ENCODE measurements around the gene PRH2.

PRH2 gene

GRCh38 chr12:10928746-10929286 lies at the start of gene PRH2:
TSS of gene PRH2 (plus strand) at chr12:10929236. CDS start at chr12:10929274, 38 bp downstream.
- no peak for DNase-seq
- intact Hi-C loops (cut with DNase I) = no loop called here

GRCh38 chr12:10884086-10884725 lies 44.8 kb upstream of the PRH2 start, which contains the start of gene PRH1:
TSS of gene PRH1 (minus strand) at chr12:10884255. CDS start at chr12:10884217, 38 bp downstream.
- intact Hi-C loops (cut with DNase I) = no loop called here
- no peak for DNase-seq

GRCh38 chr12:10889226-10889625 lies 39.8 kb upstream of the PRH2 start:
- no peak for DNase-seq
- intact Hi-C loops (cut with DNase I) = no loop called here

GRCh38 chr12:10891937-10892336 lies 37.1 kb upstream of the PRH2 start:
- intact Hi-C loops (cut with DNase I) = no loop called here
- DNase-seq = no peak

DNA sequence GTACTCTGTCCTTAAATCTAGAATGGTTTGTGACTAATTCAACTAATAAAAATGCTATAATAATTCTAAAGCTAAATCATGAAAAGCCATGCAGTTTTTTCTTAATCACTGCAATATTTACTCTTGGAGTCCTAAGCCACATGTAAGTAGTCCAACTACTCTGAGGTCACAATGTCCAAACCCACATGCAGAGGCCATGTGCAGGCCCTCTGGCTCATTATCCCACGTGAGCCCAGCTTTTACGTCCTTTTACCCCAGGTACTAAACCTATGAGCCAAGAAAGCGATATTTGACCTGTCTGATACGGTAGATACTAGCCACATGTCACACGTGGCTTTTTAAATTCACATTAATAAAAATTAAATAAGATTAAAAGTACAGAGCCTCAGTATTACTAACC lies 32.2 kb upstream of the PRH2 start:
- intact Hi-C loops (cut with DNase I) = no loop called here
- no peak for DNase-seq

GRCh38 chr12:10900530-10900929 lies 28.5 kb upstream of the PRH2 start:
- no peak for DNase-seq
- intact Hi-C loops (cut with DNase I) = no loop called here

DNA sequence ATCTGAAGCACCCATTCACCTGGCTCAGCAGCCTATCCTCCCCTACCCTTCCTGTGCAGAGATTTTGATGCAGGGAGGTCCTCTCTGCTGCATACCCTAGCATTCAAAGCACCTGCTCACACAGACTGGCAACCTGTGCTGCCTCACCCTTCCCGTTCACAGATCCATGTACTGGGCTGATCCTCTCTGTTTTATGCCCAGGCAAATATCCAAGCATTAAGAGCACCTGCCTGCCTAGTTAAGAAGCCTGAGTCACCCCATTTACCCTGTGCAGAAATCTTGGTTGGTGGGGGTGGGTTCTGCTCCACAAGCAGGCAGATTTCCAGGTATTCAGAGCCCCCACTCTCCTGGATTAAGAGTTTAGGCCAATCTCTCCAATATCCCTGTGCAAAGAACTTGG lies 28.1 kb upstream of the PRH2 start:
- intact Hi-C loops (cut with DNase I) = no loop called here
- DNase-seq = no peak

DNA sequence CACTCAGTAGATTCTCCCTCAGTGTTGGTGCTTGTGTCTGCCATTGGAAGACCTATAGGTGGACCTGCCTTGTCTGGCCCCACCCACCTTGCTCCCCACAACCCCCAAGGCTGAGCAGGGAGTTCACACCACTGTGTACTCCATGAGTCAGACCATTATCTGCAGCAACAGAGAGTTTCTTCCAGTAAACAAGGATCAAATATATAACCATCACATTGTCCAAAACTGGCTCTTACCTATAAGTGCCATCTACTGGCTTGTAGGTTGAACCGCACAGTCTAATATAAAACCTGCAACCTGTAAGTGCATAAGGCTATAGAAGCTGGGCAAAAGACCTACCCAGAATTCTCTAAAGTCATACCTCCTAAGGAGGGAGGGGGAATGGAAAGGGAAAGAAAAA lies 27.6 kb upstream of the PRH2 start:
- DNase-seq = no peak
- intact Hi-C loops (cut with DNase I) = no loop called here

- intact Hi-C loops (cut with DNase I) = no loop called here
- no peak for DNase-seq
Measured at GRCh38 chr12:10904686-10905085, 24.4 kb upstream of the PRH2 start.

DNA sequence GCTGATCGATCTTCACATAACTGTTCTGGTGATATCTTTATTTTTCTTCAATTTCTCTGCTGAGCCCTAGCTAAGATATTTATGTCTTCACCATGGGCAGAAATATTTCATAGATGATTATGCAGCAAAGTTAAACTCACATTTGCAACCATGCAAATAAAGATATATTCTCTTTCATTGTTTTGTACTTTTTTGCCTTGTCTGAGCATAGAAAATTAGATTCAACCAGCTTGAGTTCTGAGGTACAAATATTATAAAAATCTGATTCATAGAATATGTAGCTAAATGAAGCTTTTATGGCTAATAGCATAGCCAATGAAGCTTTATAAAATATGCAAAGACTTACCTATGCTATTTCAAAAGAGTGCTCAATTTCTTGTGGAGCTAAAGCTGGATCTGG lies 19.6 kb upstream of the PRH2 start, which contains the start of gene TAS2R13:
Gene TAS2R13 (minus strand): TSS at position 101 of the 400 bp plus-strand sequence. CDS start 264 bp downstream, outside the sequence.
- DNase-seq = no peak
- intact Hi-C loops (cut with DNase I) = no loop called here

DNA sequence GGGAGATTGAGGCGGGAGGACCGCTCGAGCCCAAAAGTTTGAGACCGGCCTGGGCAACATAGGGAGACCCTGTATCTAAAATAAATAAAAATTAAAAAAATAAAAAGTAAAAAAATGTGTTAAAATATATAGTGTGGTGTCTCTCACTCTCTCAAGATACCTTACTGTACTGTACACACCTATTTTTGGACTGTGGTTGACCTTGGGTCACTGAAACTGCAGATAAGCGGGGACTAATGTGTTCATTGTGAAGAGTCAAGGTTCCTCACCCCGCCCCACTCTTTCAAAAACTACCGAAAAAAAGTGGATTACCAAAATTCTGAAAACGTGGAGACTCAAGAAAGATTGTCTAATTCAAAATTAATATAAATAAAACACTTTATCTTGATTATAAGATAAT lies 18.7 kb upstream of the PRH2 start:
- intact Hi-C loops (cut with DNase I) = no loop called here
- DNase-seq = no peak

GRCh38 chr12:10919809-10920208 lies 9.2 kb upstream of the PRH2 start:
- DNase-seq = no peak
- intact Hi-C loops (cut with DNase I) = no loop called here

DNA sequence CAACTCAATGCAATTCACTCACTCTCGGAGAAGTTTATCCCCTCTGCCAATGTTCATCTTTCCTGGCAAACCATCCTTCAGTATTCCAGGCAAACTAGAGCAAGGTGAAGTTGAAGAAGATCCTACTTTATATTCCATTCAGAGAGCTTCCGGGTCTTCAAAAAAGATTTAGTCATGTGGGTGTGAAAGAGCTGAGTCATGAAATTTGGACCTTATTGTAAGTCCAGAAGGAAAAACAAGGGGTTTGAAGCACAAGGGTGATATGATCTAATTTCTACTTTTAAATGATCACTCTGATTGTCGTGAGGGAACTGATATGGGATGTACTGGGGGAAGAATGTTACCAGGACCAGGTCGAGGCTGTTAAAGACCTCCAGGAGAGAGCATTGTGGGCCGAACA lies 2.8 kb upstream of the PRH2 start:
- intact Hi-C loops (cut with DNase I) = no loop called here
- DNase-seq = no peak

DNA sequence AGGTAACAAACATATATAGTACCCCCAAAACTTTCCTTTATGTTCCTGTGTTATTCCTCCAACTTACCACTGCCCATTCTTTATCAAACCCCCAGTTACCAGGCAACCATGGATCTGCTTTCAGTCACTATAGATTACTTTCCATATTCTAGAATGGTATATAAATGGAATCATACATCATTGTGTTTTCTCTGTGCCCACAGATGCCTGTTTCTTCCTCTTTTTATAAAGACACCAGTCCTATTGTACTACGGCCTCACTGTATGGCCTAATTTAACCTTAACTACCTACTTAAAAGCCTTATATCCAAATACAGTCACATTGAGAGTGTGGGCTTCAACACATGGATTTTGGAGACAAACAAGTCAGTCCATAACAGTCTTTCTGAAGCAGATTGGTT lies 7.5 kb downstream of the PRH2 start:
- DNase-seq = no peak
- intact Hi-C loops (cut with DNase I) = no loop called here

- intact Hi-C loops (cut with DNase I) = no loop called here
- DNase-seq = no peak
Measured at GRCh38 chr12:10939163-10939562, 10.1 kb downstream of the PRH2 start, which contains the start of gene TAS2R14. TSS of gene TAS2R14 (minus strand) at chr12:10939263. CDS start at chr12:10939207, 56 bp downstream.

GRCh38 chr12:10940389-10940788 lies 11.4 kb downstream of the PRH2 start:
- intact Hi-C loops (cut with DNase I) = no loop called here
- DNase-seq = no peak

DNA sequence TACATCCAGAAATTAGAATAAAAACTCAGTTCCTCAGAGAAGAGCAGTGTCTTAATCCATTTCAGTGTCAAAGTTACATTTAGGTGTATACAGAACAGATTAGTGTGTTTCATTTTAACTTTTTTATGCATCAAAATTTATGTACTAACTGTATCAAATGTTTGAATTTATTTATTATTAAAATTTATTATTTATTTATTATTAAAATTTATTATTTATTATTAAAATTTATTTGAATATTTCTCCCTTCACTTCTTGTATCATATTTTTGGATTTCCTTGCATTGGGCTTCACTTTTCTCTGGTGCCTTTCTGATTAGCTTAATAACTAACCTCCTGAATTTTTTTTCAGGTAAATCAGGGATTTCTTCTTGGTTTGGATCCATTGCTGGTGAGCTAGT lies 12.3 kb downstream of the PRH2 start:
- no peak for DNase-seq
- intact Hi-C loops (cut with DNase I) = no loop called here

- intact Hi-C loops (cut with DNase I) = no loop called here
- DNase-seq = no peak
Measured at GRCh38 chr12:10941916-10942607, 13.0 kb downstream of the PRH2 start.

DNA sequence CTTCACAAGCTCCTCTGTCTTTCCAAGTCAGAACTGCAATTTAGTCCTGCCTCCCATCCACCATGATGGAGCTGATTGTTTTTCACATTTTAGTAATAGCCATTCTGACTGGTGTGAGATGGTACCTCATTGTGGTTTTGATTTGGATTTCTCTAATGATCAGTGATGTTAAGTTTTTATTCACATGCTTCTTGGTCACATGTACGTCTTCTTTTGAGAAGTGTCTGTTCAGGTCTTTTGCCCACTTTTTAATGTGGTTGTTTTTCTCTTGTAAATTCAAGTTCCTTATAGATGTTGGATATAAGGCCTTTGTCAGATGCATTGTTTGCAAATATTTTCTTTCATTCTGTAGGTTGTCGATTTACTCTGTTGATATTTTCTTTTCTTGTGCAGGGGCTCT lies 14.1 kb downstream of the PRH2 start:
- no peak for DNase-seq
- intact Hi-C loops (cut with DNase I) = no loop called here

- peak in 4 of 10 donors; percentile 14 to 82 (median 34) for DNase-seq
Measured at GRCh38 chr12:10952645-10953044, 23.6 kb downstream of the PRH2 start.

GRCh38 chr12:10956085-10956484 lies 27.0 kb downstream of the PRH2 start:
- intact Hi-C loops (cut with DNase I) = no loop called here
- DNase-seq = no peak

More at GRCh38 chr12:10952645-10953044, 23.6 kb downstream of the PRH2 start:
- intact Hi-C loops (cut with DNase I) = no loop called here

- intact Hi-C loops (cut with DNase I) = no loop called here
- DNase-seq = no peak
Measured at GRCh38 chr12:10957741-10958140, 28.7 kb downstream of the PRH2 start.

Measured in posterior cingulate gyrus (tissue), 11 donors.